ENCODE data around the gene GBA2.

DNA sequence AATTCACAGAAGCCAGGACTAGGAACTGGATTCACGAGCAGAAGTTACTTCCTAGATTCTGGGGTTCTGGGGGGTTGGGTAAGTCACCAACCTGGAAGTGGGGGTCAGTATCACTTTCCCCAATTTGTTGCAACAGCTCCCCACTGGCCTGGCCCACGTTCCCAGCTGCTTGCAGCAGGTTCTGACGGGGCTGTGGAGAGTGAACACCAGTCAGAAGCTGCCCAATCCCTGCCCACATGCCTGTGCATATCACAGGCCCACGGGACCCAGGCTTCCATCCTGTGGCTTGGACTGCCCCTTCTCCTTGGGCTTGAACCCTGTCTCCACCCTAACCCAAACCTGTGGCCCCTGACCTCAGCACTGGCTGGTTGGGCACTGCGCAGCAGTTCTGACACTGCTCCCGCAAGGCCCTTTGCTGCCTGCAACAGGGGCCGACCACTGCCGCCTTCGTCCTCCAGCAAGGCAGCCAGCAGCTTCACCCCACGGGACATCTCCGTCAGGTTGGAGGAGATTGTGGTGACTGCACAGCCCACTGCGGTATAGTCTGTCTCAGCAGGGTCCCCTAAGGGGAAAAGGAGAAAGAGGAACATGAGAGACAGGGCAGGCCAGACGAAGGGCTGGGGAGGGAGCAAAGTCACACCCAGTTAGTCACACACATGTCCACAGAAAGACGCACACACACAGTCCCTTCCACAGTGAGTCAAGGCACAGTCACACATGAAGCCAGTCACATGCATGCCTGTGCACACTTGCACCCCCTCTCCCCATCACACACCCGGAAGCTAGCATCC lies 30.1 kb downstream of the GBA2 start:
- TF ChIP-seq POLR2A (IDR thresholded peaks at IDR 0.05) = no peak
- TF ChIP-seq POLR2AphosphoS5 (IDR thresholded peaks at IDR 0.05) = no peak
- TF ChIP-seq, protein P1, sequence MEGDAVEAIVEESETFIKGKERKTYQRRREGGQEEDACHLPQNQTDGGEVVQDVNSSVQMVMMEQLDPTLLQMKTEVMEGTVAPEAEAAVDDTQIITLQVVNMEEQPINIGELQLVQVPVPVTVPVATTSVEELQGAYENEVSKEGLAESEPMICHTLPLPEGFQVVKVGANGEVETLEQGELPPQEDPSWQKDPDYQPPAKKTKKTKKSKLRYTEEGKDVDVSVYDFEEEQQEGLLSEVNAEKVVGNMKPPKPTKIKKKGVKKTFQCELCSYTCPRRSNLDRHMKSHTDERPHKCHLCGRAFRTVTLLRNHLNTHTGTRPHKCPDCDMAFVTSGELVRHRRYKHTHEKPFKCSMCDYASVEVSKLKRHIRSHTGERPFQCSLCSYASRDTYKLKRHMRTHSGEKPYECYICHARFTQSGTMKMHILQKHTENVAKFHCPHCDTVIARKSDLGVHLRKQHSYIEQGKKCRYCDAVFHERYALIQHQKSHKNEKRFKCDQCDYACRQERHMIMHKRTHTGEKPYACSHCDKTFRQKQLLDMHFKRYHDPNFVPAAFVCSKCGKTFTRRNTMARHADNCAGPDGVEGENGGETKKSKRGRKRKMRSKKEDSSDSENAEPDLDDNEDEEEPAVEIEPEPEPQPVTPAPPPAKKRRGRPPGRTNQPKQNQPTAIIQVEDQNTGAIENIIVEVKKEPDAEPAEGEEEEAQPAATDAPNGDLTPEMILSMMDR (IDR thresholded peaks at IDR 0.05) = no peak
- TF ChIP-seq EP300 (IDR thresholded peaks at IDR 0.05) = no peak
